Upper lobe of left lung (tissue), 4 donors: ENCODE results near the gene TFF1.

ENCODE experiments used
- EP300 ChIP-seq, 4 donors: sonication (generic); formaldehyde crosslinking; IDR thresholded peaks; one replicate each; pipeline ENCODE4 v1.5.1; 2017; ENCODE audit warnings: antibody characterized with exemption in 4 of 4, control low read depth in 2 of 4
- POLR2A ChIP-seq, 4 donors: fragments of 450-650 bp; IDR thresholded peaks; one replicate each; pipeline ENCODE4 v1.5.1; 2016 to 2017; ENCODE audit warnings: antibody characterized with exemption in 4 of 4, mild to moderate bottlenecking in 2 of 4
- POLR2AphosphoS5 ChIP-seq, 2 donors: sonication (generic); formaldehyde crosslinking; IDR thresholded peaks; one replicate each; pipeline ENCODE4 v1.5.1; 2017; ENCODE audit warnings: antibody characterized with exemption in 2 of 2
- TF ChIP-seq, protein P1 (sequence below), 6 experiments: fragments of 450-650 bp in 4 of 6; fragments of 200-600 bp in 2 of 6; sonication (generic) in 2 of 6; IDR thresholded peaks; one replicate each; pipeline ENCODE4 v1.5.1; 2016 to 2019; ENCODE audit warnings: antibody characterized with exemption in 6 of 6

DNA sequence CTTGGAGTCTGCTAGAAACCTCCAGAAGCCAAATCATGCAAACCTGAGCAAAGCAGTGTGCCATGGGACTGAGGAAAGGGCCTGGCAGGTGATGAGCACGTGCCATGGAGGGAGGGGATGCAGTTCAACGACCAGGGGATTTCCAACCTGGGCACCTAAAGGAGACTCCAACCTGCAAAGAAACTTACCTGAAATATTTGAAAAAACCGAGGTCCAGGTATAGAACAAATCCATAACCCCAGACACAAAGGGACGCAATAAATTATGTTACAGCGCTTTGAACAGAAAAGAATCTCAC, 46.2 kb upstream of the TFF1 start:
- TF ChIP-seq, protein P1, sequence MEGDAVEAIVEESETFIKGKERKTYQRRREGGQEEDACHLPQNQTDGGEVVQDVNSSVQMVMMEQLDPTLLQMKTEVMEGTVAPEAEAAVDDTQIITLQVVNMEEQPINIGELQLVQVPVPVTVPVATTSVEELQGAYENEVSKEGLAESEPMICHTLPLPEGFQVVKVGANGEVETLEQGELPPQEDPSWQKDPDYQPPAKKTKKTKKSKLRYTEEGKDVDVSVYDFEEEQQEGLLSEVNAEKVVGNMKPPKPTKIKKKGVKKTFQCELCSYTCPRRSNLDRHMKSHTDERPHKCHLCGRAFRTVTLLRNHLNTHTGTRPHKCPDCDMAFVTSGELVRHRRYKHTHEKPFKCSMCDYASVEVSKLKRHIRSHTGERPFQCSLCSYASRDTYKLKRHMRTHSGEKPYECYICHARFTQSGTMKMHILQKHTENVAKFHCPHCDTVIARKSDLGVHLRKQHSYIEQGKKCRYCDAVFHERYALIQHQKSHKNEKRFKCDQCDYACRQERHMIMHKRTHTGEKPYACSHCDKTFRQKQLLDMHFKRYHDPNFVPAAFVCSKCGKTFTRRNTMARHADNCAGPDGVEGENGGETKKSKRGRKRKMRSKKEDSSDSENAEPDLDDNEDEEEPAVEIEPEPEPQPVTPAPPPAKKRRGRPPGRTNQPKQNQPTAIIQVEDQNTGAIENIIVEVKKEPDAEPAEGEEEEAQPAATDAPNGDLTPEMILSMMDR (IDR thresholded peaks at IDR 0.05) = no peak
- TF ChIP-seq POLR2AphosphoS5 (IDR thresholded peaks at IDR 0.05) = no peak
- TF ChIP-seq POLR2A (IDR thresholded peaks at IDR 0.05) = no peak
- TF ChIP-seq EP300 (IDR thresholded peaks at IDR 0.05) = no peak
